IPS-NIHi7 (cell line): Measurements from ENCODE around the gene COL4A6.
A peak's percentile ranks its signal among the peaks of the same experiment; 100 is the strongest.

Experiments used
- DNase-seq: peaks from one replicate; pipeline ENCODE4 v3.0.0; 2012; ENCODE audit warnings: mixed read lengths; ENCODE audit errors: extremely low spot score

COL4A6 gene

DNA sequence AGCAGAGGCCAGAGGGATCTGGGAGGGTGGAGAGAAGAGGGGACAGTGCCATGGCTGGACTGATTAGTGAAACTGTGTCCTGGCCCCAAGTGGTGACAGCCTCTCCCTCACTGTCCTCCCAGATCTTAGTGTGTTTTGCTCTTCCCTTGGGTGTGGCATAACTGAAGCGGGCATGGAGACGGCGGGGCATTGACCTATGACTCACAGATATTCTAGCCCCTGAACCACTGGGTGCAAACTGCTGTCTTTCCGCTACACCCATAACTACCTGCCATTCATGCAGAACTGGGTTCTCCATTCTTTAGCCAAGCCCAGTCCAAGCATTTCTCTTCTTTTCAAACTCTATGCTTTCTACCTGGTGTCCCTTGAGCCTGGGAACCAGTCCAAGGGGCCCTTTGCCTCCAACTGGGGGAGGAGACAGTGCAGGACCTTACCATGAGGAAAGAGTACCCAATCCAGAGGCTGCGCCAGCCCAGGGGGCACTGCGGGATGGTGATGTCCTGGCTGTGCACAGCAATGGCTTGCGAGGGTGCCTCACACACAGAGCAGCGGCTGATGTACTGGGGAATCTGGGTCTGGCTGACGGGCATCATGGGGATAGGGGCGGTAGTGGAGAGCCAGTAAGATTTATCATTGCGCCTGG is 279.1 kb downstream of the COL4A6 start:
- no peak for DNase-seq

GRCh38 chrX:108157628-108158027 is 280.6 kb downstream of the COL4A6 start:
- DNase-seq = no peak

- no peak for DNase-seq
Measured at GRCh38 chrX:108156934-108157466, 281.2 kb downstream of the COL4A6 start.

DNA sequence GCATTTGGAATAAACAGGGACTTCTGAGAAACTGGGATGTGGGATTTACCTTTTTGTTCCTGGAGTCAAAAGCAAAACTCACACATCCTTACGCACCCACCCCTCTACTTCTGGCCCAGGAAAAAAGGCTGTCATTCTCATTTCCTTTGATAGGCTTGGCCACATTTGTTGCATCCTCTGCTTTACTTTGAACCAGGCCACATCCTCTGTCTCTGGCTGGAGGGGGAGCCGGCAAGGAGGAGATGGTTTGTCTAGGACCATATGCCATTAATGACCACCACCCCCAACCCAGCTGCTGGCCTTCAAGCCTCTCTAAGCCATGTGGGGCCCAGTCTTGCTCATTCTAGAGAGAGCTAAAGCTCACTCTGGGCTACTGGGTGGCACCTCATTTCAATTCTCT is 282.1 kb downstream of the COL4A6 start:
- no peak for DNase-seq

DNA sequence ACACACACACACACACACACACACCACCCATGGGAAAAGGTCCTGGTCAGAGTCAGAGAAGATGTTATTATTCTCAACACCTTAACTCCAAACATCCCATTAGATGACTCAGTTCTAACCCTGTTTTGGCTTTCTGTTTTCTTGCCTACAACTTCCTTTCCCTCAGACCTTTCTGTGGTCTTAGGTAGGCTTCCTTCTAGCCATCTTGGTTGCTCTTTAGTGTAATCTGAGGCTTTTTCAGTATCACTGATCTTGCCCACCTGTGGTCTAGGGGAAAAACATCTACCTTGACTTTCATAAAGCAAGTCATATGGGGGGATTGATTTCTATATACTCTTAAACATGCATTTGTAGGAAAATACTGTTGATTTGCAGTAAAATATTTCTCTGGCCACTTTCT is 289.7 kb downstream of the COL4A6 start:
- DNase-seq = no peak

GRCh38 chrX:108138814-108139702 is 299.2 kb downstream of the COL4A6 start:
- peak; percentile 69 for DNase-seq

DNA sequence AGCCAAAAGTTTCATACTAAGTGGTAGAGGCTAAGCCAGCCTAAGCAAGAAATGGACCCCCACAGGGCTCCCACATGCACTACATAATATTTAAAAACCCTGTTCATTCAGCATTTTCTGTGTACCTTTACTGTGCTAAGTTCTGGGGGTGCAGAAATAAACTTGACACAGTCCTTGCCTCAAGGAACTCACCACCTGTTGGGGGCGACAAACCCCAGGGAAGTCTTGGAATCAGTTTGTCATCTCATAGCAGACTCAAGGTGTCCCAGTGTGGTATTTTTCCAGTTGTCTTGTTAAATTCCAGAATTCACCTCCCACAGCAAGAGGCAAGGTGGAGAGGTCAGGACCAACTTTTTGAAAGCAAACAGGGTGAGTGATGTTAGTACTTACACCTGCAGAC is 303.5 kb downstream of the COL4A6 start:
- DNase-seq = peak; percentile 34

- DNase-seq = no peak
Measured at GRCh38 chrX:108132876-108133275, 305.3 kb downstream of the COL4A6 start.

DNA sequence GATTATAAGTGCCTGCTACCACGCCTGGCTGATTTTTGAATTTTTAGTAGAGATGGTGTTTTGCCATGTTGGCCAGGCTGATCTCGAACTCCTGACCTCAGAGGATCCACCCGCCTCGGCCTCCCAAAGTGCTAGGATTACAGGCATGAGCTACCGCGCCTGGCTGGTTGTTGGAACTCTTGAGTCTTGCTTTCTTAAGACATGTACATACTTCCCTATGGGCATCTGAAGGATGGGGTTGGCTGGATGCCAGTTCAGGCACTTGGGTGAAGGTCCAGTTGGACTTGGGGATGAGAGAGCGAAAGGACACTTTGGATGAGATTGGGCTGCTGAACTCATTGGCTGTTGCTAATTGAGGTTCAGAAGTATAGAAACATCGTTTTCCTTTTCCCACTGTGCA is 306.2 kb downstream of the COL4A6 start:
- no peak for DNase-seq

- DNase-seq = no peak
Measured at GRCh38 chrX:108131471-108131870, 306.8 kb downstream of the COL4A6 start.

DNA sequence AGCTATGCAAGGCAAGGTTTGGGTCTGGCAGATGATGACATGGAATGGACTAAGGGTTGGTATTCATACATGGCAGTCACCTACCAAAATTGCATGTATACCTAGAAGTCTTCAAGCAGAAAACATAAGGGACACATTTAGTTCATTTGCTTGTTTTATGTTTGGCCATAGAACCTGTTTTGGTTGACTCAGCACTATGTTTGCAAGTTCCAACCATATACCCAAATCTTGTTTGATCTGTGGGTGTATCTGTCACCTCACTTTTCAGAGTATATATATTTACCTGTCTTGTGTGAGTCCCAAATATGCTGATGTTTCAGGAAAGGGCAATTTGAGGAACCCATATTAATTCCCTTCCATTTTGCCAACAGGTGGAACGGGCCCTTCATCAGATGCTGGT is 307.3 kb downstream of the COL4A6 start:
- no peak for DNase-seq

DNA sequence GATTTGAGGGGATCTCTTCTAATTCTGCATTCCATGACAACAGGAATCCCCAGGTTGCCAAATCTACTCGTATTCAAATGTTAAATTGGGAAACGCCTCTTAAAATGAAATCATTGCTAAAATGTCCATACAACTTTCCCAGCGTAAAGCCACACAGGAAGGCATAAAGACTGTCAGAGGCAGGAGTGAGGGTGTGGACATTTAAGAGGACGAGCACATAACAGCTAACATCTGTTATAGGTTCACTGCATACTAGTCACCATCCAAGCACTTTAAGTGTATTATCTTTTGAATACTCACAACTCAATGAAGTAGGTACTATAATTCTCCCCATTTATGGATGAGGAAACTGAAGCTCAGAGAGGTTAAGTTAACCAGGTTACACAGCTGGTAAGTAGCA is 311.1 kb downstream of the COL4A6 start:
- no peak for DNase-seq

GRCh38 chrX:108126661-108127060 is 311.6 kb downstream of the COL4A6 start:
- no peak for DNase-seq

GRCh38 chrX:108123591-108124366 is 314.4 kb downstream of the COL4A6 start:
- DNase-seq = no peak

DNA sequence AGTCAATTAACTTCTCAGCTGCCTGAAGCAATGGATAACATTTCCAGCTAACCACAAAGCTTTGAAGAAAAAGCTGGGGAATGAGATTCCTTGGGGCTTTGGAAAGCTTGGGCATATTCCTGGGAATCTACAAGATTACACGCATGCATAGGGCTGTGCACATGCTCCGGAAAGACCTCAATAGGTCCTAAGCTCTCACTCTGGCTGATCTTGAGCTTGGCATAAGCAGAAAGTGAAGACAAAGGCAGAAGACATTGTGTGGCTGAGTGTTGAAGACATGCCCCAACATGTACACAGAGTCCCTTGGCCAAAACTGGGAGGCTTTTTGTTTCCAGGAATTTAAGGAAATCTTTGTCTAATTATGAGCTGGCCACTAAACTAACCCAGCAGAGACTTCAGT is 315.5 kb downstream of the COL4A6 start:
- DNase-seq = no peak

DNA sequence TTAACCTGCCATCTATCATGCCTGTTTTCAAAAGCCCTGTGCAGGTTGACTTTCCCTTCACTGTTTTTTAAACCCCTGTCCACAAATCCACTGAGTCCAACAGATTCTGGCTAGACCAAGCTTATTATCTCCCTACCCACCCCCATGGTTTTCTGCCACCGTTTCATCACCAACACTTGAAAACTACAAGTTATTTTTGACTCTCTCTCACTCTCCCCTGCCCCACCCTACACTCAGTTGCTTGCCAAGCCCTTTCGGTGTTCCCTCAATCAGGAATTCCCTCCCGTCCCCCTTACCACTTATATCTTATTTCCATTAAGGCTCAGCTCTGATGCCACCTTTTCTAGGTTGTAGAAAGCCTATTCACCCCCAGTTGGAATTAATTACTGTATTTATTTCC is 316.9 kb downstream of the COL4A6 start:
- no peak for DNase-seq

DNA sequence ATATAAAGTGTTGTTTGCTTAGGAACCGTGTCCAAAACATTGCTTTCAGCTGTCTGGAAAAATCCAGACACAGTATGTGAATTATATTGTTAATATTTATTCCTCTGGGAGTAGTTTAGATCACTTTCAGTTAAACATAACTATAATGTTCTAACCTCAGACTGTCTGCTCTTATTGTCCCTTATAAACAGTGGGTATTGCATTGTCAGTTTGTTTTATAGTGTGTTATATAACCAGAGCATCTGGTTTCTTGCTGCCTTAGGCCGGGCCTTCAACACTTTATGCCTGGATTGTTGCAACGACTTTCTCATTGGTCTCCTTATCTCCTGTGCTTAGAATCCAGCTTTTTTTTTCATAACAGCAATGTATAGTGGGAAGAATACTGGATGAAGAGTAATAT is 320.2 kb downstream of the COL4A6 start:
- no peak for DNase-seq

DNA sequence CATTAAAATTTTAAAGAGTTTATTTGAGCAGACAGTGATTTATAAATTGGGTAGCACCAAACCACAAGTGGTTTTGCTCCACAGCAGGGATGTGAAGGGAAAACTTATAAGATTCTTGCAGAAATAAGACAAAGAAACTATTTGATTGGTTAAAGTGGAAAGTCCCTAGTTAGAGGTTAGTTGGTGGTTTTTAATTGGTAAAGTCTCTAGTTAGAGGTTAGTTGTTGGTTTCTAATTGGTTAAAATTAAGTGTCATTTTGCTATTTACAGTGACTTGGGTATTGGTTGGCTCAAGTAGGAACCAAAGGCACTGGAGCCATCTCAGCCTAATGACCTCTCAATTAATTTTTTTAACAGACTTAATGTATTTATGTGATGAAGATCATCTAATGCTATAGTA is 323.7 kb downstream of the COL4A6 start:
- no peak for DNase-seq
